ENCODE results near the gene SLC30A9.

GRCh38 chr4:42122237-42122636 is 131.9 kb downstream of the SLC30A9 start:
- TF ChIP-seq CTCF (IDR thresholded peaks at IDR 0.05) (no peak), EP300 (IDR thresholded peaks at IDR 0.05) (no peak)

Data from gastroesophageal sphincter (tissue), 3 donors.